Mucosa of rectum (tissue), 2 donors: ENCODE measurements around the gene RNF166.

Experiments used
- H3K27ac ChIP-seq, 2 donors: one replicate each; pipeline ENCODE4 v1.7.0; 2013; ENCODE audit warnings: inconsistent platforms in 2 of 2, low read depth in 2 of 2, low read length in 2 of 2
- H3K27me3 ChIP-seq, 2 donors: one replicate each; pipeline ENCODE4 v1.7.0; 2013; ENCODE audit warnings: low read length in 2 of 2; ENCODE audit not compliant: control insufficient read depth in 2 of 2, insufficient read depth in 2 of 2
- H3K36me3 ChIP-seq, 2 donors: one replicate each; pipeline ENCODE4 v1.7.0; 2013; ENCODE audit warnings: low read length in 2 of 2; ENCODE audit not compliant: control insufficient read depth in 2 of 2, insufficient read depth in 2 of 2
- H3K4me1 ChIP-seq, 2 donors: one replicate each; pipeline ENCODE4 v1.7.0; 2013; ENCODE audit warnings: low read length in 2 of 2, mild to moderate bottlenecking in 1 of 2; ENCODE audit not compliant: control insufficient read depth in 2 of 2, insufficient read depth in 2 of 2
- H3K4me3 ChIP-seq, 2 donors: one replicate each; pipeline ENCODE4 v1.7.0; 2013; ENCODE audit warnings: low read length in 2 of 2
- H3K9ac ChIP-seq, 2 donors: one replicate each; pipeline ENCODE4 v1.7.0; 2013; ENCODE audit warnings: low read length in 2 of 2, low read depth in 1 of 2, mild to moderate bottlenecking in 1 of 2
- H3K9me3 ChIP-seq, 2 donors: one replicate each; pipeline ENCODE4 v1.7.0; 2013; ENCODE audit warnings: low read length in 2 of 2; ENCODE audit not compliant: control insufficient read depth in 2 of 2
- donor health status: healthy.
- donor health status: Normal muscosa, but diverticular disease.

Gene RNF166

GRCh38 chr16:88706965-88707826 is 988 bp upstream of the RNF166 start:
- H3K9ac ChIP-seq, result peak overlapping the region; percentile 76 to 80
- H3K36me3 ChIP-seq, result no peaks in the 10 kb centered on the region
- H3K9me3 ChIP-seq, result no peaks in the 10 kb centered on the region
- peak overlapping the region; percentile 37 to 74 for H3K27ac ChIP-seq
- H3K27me3 ChIP-seq, result no peaks in the 10 kb centered on the region
- H3K4me3 ChIP-seq, result peak overlapping the region; percentile 93 to 97
- peaks cover 25 to 29% of the 10 kb centered on the region in 2 donors for H3K4me1 ChIP-seq

GRCh38 chr16:88705801-88706228 is 393 bp downstream of the RNF166 start:
- Histone ChIP-seq H3K27ac (peak overlapping the region; percentile 68 to 86), H3K4me1 (peaks cover 31 to 38% of the 10 kb centered on the region in 2 donors), H3K36me3 (no peaks in the 10 kb centered on the region), H3K27me3 (no peaks in the 10 kb centered on the region), H3K9ac (peak overlapping the region; percentile 77 to 80), H3K9me3 (no peaks in the 10 kb centered on the region), H3K4me3 (peak overlapping the region; percentile 78 to 97)

GRCh38 chr16:88705076-88705684 is 1.0 kb downstream of the RNF166 start:
- Histone ChIP-seq H3K27me3 (no peaks in the 10 kb centered on the region), H3K27ac (peak overlapping the region; percentile 68 to 86), H3K4me1 (peaks cover 36 to 39% of the 10 kb centered on the region in 2 donors)

GRCh38 chr16:88703486-88704309 is 2.5 kb downstream of the RNF166 start:
- Histone ChIP-seq H3K27ac (peak overlapping the region; percentile 68 to 86), H3K36me3 (peaks cover 0 to 3% of the 10 kb centered on the region in 2 donors), H3K4me3 (peak overlapping the region; percentile 52 to 78), H3K4me1 (peaks cover 36 to 42% of the 10 kb centered on the region in 2 donors), H3K27me3 (no peaks in the 10 kb centered on the region), H3K9me3 (no peaks in the 10 kb centered on the region), H3K9ac (peak overlapping the region; percentile 40 to 70)

More at GRCh38 chr16:88705076-88705684, 1.0 kb downstream of the RNF166 start:
- Histone ChIP-seq H3K9me3 (no peaks in the 10 kb centered on the region), H3K36me3 (no peaks in the 10 kb centered on the region), H3K4me3 (peak overlapping the region; percentile 78 to 97), H3K9ac (peak overlapping the region; percentile 77 to 80)

GRCh38 chr16:88702371-88703210 is 3.6 kb downstream of the RNF166 start:
- Histone ChIP-seq H3K27me3 (no peaks in the 10 kb centered on the region), H3K9ac (peak overlapping the region; percentile 24 to 54), H3K4me1 (peaks cover 36 to 42% of the 10 kb centered on the region in 2 donors), H3K36me3 (peaks cover 0 to 7% of the 10 kb centered on the region in 2 donors), H3K9me3 (no peaks in the 10 kb centered on the region), H3K4me3 (peak overlapping the region; percentile 46 to 78), H3K27ac (peak overlapping the region; percentile 68 to 86)

- peak overlapping the region; percentile 63 to 86 for H3K27ac ChIP-seq
- H3K9ac ChIP-seq, result peak overlapping the region; percentile 52 to 54
- H3K9me3 ChIP-seq, result no peaks in the 10 kb centered on the region
- no peaks in the 10 kb centered on the region for H3K27me3 ChIP-seq
- H3K36me3 ChIP-seq, result peaks cover 0 to 11% of the 10 kb centered on the region in 2 donors
- peaks cover 29 to 34% of the 10 kb centered on the region in 2 donors for H3K4me1 ChIP-seq
- H3K4me3 ChIP-seq, result peak overlapping the region in 1 of 2 donors; percentile 41
These were observed 4.4 kb downstream of the RNF166 start for GRCh38 chr16:88701581-88702370.

- Histone ChIP-seq H3K4me3 (peak overlapping the region; percentile 35 to 41), H3K9ac (peak overlapping the region in 1 of 2 donors; percentile 54)
These were observed 5.3 kb downstream of the RNF166 start for GRCh38 chr16:88700636-88701482.

GRCh38 chr16:88700322-88700635 is 5.9 kb downstream of the RNF166 start:
- Histone ChIP-seq H3K27me3 (no peaks in the 10 kb centered on the region), H3K4me1 (peaks cover 21 to 27% of the 10 kb centered on the region in 2 donors), H3K36me3 (peaks cover 0 to 13% of the 10 kb centered on the region in 2 donors), H3K9me3 (no peaks in the 10 kb centered on the region), H3K27ac (peak overlapping the region; percentile 72 to 83), H3K4me3 (no peak overlapping the region), H3K9ac (peak overlapping the region in 1 of 2 donors; percentile 11)

More at GRCh38 chr16:88700636-88701482, 5.3 kb downstream of the RNF166 start:
- H3K36me3 ChIP-seq, result peaks cover 0 to 13% of the 10 kb centered on the region in 2 donors
- H3K27ac ChIP-seq, result peak overlapping the region; percentile 72 to 86
- peaks cover 25 to 30% of the 10 kb centered on the region in 2 donors for H3K4me1 ChIP-seq
- no peaks in the 10 kb centered on the region for H3K27me3 ChIP-seq
- no peaks in the 10 kb centered on the region for H3K9me3 ChIP-seq
